ENCODE measurements around the gene FAM114A1.

GRCh38 chr4:38867478-38868058 is at the start of gene FAM114A1:
- TF ChIP-seq CTCF (IDR thresholded peaks at IDR 0.05; ENCODE audit: low read depth, low read length, missing input control) (no peak), REST (IDR thresholded peaks at IDR 0.05) (peak; percentile 80), GABPA (IDR thresholded peaks at IDR 0.05 in 1 of 2, conservative IDR thresholded peaks at IDR 0.05 in 1 of 2) (no peak), TAF1 (conservative IDR thresholded peaks at IDR 0.05) (no peak), RXRA (IDR thresholded peaks at IDR 0.05) (no peak), JUND (IDR thresholded peaks at IDR 0.05) (no peak), MAX (IDR thresholded peaks at IDR 0.05) (no peak)

All from liver (tissue), 3 donors.